Frontal cortex (tissue), 4 donors: Measurements from ENCODE around the gene PPP1R1A. TPM values are rescaled to one million over a fixed set of nuclear protein-coding genes. Genes with fewer than 3 reads are reported as not detected.

ENCODE experiments used
- DNase-seq, 2 donors: peaks; one replicate each; pipeline ENCODE4 v3.0.0; 2012; ENCODE audit warnings: low spot score in 2 of 2
- FAIRE-seq: peaks from 2 replicates; lab custom pipeline; 2012; peaks lifted over from hg19 to GRCh38; lab: Jason Lieb, UNC
- total RNA-seq: library from RNA; depleted of rRNA; stranded (reverse); fragments of >200 nt; gene quantifications from one replicate; pipeline ENCODE4 v1.2.3, GENCODE V29; 2014
- donor health status: control.
- donor health status: control.
- donor health status: control.

PPP1R1A gene
- total RNA-seq, 1 donor from 2014 or later: 10.6 TPM

- FAIRE-seq: no peak
- DNase-seq: no peak
Measured at GRCh38 chr12:54579258-54579657, 9.2 kb downstream of the PPP1R1A start.

- FAIRE-seq: no peak
- no peak for DNase-seq
Measured at GRCh38 chr12:54578778-54579177, 9.7 kb downstream of the PPP1R1A start.

DNA sequence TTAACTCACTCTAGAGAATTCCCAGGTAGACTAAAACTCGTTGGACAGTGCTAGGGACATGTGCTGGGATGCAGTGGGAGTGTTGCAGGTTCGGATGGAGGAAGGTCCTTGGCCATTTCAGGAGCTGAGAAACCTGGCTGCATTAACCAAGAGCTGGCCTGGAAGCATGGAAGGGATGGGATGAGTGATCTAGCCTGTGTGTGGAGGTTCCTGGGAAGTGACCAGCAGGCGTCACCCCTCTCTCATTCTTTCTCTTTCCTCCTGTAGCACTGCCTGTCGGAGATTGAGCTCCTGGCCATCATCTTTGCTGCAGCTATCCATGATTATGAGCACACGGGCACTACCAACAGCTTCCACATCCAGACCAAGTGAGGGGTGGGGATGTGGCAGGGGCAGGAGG lies 15.6 kb downstream of the PPP1R1A start:
- no peak for DNase-seq
- no peak for FAIRE-seq

GRCh38 chr12:54571193-54572188 lies 17.0 kb downstream of the PPP1R1A start:
- no peak for DNase-seq
- FAIRE-seq: no peak

GRCh38 chr12:54569995-54570528 lies 18.4 kb downstream of the PPP1R1A start:
- no peak for DNase-seq
- no peak for FAIRE-seq

DNA sequence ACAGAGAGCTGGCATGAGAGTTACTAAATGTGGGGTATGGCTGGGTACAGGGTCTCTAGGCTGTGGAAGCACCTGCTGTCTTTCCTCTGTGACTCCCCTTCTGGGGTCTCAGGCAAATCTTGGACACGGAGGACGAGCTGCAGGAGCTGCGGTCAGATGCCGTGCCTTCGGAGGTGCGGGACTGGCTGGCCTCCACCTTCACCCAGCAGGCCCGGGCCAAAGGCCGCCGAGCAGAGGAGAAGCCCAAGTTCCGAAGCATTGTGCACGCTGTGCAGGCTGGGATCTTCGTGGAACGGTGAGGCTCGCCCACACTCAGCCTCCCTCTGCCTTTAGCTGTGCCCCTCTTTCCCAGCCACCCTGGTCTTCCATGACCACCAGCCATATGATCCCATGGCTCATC lies 19.4 kb downstream of the PPP1R1A start:
- DNase-seq (no peak), FAIRE-seq (no peak)

DNA sequence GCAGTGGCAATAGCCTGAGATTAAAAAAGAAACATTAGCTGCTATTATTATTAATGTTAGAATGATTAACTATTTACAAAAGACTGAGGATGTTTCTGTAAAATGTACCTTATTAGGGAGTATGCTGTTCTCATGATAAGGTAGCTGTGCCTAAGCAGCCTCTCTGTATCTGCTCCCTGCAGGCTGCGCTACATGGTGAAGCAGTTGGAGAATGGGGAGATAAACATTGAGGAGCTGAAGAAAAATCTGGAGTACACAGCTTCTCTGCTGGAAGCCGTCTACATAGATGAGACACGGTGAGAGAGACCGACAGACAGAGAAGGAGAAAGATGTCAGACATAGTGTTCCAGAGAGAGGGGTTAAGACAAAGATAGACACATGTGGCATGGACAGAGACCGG lies 21.7 kb downstream of the PPP1R1A start:
- FAIRE-seq (no peak), DNase-seq (no peak)

- DNase-seq (no peak), FAIRE-seq (no peak)
Measured at GRCh38 chr12:54565986-54566544, 22.4 kb downstream of the PPP1R1A start.

DNA sequence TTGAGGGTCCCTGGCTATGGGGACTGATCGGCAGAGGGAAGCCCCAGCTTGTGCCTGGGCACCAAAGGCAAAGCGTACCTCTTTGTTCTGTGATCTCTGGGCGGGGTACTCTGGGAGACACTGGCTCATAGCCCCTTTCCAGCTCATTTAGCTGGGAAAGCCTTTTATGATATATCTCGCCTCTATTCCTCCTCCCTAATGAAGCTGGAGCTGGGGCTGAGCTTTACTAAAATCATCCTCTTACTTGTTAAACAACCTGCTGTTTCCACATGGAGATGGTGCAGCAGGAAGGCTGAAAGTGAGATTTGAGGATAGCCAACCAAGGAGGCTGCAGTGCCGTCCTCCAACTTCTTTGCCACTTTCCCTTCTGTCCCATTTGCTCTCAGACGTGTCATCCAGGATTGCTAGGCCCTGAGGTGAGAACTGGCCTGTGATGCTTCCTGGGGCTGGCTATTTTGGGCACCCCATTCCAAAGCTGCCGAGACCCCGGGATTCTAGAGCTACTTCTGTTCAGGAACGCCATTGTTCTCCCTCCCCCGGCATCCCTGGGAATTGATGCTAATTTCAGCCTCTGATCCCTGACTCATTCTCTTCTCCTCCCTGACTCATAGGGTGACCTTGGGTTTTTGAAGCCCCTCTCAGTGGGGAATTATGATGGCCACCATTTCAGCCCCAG lies 23.0 kb downstream of the PPP1R1A start:
- FAIRE-seq (no peak), DNase-seq (no peak)

GRCh38 chr12:54564768-54565167 lies 23.7 kb downstream of the PPP1R1A start:
- FAIRE-seq: no peak
- no peak for DNase-seq

DNA sequence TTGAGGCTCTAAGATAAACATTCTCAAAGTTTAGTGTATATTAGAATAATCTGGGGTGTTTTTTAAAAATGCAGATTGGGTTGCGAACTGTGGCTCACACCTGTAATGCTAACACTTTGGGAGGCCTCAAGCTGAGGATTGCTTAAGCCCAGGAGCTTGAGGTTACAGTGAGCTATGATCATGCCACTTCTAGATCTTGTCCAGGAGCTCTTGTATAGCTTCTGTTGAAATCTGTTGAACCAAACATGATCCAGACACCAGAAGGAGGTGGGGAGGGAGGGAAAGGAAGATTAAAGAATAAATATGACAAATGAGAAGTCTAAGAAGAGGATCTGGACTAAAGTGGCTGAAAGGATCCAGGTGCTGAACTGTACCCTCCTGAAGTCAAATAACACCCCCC lies 24.7 kb downstream of the PPP1R1A start:
- FAIRE-seq: no peak
- no peak for DNase-seq

GRCh38 chr12:54562750-54563356 lies 25.6 kb downstream of the PPP1R1A start:
- DNase-seq (no peak), FAIRE-seq (no peak)

- FAIRE-seq (no peak), DNase-seq (no peak)
Measured at GRCh38 chr12:54561164-54561563, 27.3 kb downstream of the PPP1R1A start.

GRCh38 chr12:54560374-54560858 lies 28.0 kb downstream of the PPP1R1A start:
- peak; percentile 70 to 90 for DNase-seq
- FAIRE-seq: no peak

- DNase-seq (no peak), FAIRE-seq (no peak)
Measured at GRCh38 chr12:54558759-54559158, 29.7 kb downstream of the PPP1R1A start.

- DNase-seq (no peak), FAIRE-seq (no peak)
Measured at GRCh38 chr12:54558311-54558710, 30.1 kb downstream of the PPP1R1A start.

- FAIRE-seq (no peak), DNase-seq (no peak)
Measured at GRCh38 chr12:54555670-54556257, 32.7 kb downstream of the PPP1R1A start.

- DNase-seq: no peak
- no peak for FAIRE-seq
Measured at GRCh38 chr12:54549774-54550451, 38.5 kb downstream of the PPP1R1A start.

GRCh38 chr12:54546511-54546910 lies 41.9 kb downstream of the PPP1R1A start:
- FAIRE-seq: no peak

More at GRCh38 chr12:54546511-54546910, 41.9 kb downstream of the PPP1R1A start:
- no peak for DNase-seq
